Stomach (tissue), 4 donors: Measurements from ENCODE around the gene PCDHA13.

Experiments
- EP300 ChIP-seq: sonication (generic); formaldehyde crosslinking; IDR thresholded peaks from one replicate; pipeline ENCODE4 v1.6.1; 2017; ENCODE audit warnings: antibody characterized with exemption
- POLR2A ChIP-seq, 4 donors: fragments of 450-650 bp; IDR thresholded peaks; one replicate each; pipeline ENCODE4 v1.6.1; 2016; ENCODE audit warnings: antibody characterized with exemption in 4 of 4, control low read depth in 2 of 4, mild to moderate bottlenecking in 1 of 4, moderate library complexity in 1 of 4
- POLR2AphosphoS5 ChIP-seq, 3 donors: sonication (generic); formaldehyde crosslinking; IDR thresholded peaks; one replicate each; pipeline ENCODE4 v1.6.1; 2016; ENCODE audit warnings: antibody characterized with exemption in 3 of 3
- TF ChIP-seq, protein P1 (sequence below), 7 experiments: fragments of 450-650 bp in 4 of 7; fragments of 200-600 bp in 3 of 7; sonication (generic) in 3 of 7; IDR thresholded peaks; one replicate each; pipeline ENCODE4 v1.5.1; 2016 to 2019; ENCODE audit warnings: antibody characterized with exemption in 7 of 7, control low read depth in 2 of 7, mild to moderate bottlenecking in 1 of 7

DNA sequence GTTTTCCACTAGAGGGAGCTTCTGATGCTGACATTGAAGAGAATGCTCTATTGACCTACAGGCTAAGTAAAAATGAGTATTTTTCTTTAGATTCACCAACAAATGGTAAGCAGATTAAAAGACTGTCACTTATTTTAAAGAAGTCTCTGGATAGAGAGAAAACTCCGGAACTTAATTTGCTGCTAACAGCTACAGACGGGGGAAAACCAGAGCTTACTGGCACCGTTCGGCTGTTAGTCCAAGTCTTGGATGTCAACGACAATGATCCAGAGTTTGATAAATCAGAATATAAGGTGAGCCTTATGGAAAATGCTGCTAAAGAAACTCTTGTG, 12.4 kb upstream of the PCDHA13 start:
- TF ChIP-seq, protein P1, sequence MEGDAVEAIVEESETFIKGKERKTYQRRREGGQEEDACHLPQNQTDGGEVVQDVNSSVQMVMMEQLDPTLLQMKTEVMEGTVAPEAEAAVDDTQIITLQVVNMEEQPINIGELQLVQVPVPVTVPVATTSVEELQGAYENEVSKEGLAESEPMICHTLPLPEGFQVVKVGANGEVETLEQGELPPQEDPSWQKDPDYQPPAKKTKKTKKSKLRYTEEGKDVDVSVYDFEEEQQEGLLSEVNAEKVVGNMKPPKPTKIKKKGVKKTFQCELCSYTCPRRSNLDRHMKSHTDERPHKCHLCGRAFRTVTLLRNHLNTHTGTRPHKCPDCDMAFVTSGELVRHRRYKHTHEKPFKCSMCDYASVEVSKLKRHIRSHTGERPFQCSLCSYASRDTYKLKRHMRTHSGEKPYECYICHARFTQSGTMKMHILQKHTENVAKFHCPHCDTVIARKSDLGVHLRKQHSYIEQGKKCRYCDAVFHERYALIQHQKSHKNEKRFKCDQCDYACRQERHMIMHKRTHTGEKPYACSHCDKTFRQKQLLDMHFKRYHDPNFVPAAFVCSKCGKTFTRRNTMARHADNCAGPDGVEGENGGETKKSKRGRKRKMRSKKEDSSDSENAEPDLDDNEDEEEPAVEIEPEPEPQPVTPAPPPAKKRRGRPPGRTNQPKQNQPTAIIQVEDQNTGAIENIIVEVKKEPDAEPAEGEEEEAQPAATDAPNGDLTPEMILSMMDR (IDR thresholded peaks at IDR 0.05), result no peak
- TF ChIP-seq POLR2AphosphoS5 (IDR thresholded peaks at IDR 0.05) (no peak), EP300 (no peak), POLR2A (IDR thresholded peaks at IDR 0.05) (no peak)
